T-helper 1 cell treated with Interleukin-12 subunit alpha and Interleukin-12 subunit beta and Interleukin-4 antibody, amounts not matched to agents 30 ng/mL and 1 ng/mL, for 36 hours (primary cell): Measurements from ENCODE around the gene PRPSAP2. TPM values are rescaled to one million over a fixed set of nuclear protein-coding genes. Genes with fewer than 3 reads are reported as not detected.

Source experiments
- intact Hi-C: fragments of 100-400 bp; cut with micrococcal nuclease; formaldehyde crosslinking; loops from one replicate; pipeline ENCODE4 v1.15.1; 2024
- total RNA-seq: library from RNA; stranded (reverse); gene quantifications from 2 replicates; pipeline ENCODE4 v1.2.3, GENCODE V29; 2022

The PRPSAP2 gene
- total RNA-seq, 1 donor from 2014 or later, result 49.2 TPM

GRCh38 chr17:18877104-18877645 lies 19.2 kb downstream of the PRPSAP2 start:
- intact Hi-C loops, result no loop called here

DNA sequence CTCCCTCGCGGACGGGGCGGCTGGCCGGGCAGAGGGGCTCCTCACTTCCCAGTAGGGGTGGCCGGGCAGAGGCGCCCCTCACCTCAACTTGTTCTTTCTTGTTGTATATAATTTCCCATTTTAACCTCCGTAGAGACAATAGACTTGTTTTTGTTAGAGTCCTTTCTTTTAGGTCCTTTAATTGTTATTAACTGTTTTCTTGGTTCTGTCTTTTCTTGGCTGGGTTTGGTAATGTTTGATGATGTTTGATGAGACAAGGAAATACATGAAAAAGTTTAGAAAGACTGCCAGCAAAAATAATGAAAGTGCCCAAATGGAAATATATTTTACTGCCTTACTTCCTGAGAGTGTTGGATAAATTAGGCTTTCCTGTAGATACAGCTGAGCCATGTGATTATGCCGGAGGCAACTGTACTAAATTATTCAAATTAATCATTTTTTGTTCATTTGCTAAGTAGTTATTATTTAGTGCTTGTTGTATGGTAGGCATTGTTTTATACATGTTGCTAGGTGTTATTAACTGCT lies 30.9 kb downstream of the PRPSAP2 start:
- intact Hi-C loops, result no loop called here

DNA sequence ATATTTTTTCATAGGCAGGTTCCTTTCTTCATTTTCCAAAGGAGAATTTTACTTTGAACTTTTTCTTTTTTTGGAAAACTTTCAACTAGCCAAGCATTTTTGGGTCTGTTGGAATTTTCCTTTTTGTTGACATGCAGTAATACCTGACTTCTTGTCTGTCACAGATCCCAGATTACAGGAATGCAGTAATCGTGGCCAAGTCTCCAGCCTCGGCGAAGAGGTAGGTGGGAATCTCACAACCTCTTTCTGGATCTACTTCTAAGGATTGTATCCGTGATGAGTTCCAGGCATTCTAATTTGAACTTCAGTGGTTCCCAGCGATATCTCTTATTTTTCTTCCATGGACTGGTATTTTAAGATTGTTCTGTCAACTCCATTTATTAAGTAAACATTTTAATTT lies 31.7 kb downstream of the PRPSAP2 start:
- intact Hi-C loops, result no loop called here

- intact Hi-C loops, result no loop called here
Measured at GRCh38 chr17:18891541-18891940, 33.6 kb downstream of the PRPSAP2 start.

GRCh38 chr17:18896146-18896545 lies 38.2 kb downstream of the PRPSAP2 start:
- intact Hi-C loops, result no loop called here

DNA sequence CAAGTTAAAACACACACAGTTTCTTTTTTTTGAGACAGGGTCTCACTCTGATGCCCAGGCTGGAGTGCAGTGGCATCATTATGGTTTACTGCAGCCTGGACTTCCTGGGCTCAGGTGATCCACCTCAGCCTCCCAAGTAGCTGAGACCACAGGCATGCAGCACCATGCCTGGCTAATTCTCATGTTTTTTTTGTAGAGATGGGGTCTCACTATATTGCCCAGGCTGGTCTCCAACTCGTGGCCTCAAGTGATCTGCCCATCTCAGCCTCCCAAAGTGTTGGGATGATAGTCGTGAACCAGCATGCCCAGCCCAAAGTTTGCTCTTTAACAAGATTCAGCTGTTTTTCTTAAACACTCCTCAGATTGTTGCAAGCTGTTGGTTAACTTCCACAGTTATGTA lies 39.0 kb downstream of the PRPSAP2 start:
- intact Hi-C loops, result no loop called here

GRCh38 chr17:18904482-18904881 lies 46.6 kb downstream of the PRPSAP2 start:
- intact Hi-C loops, result no loop called here

GRCh38 chr17:18905226-18905625 lies 47.3 kb downstream of the PRPSAP2 start:
- intact Hi-C loops, result no loop called here

- intact Hi-C loops, result no loop called here
Measured at GRCh38 chr17:18910326-18910725, 52.4 kb downstream of the PRPSAP2 start.

GRCh38 chr17:18910881-18911280 lies 53.0 kb downstream of the PRPSAP2 start:
- intact Hi-C loops, result no loop called here

DNA sequence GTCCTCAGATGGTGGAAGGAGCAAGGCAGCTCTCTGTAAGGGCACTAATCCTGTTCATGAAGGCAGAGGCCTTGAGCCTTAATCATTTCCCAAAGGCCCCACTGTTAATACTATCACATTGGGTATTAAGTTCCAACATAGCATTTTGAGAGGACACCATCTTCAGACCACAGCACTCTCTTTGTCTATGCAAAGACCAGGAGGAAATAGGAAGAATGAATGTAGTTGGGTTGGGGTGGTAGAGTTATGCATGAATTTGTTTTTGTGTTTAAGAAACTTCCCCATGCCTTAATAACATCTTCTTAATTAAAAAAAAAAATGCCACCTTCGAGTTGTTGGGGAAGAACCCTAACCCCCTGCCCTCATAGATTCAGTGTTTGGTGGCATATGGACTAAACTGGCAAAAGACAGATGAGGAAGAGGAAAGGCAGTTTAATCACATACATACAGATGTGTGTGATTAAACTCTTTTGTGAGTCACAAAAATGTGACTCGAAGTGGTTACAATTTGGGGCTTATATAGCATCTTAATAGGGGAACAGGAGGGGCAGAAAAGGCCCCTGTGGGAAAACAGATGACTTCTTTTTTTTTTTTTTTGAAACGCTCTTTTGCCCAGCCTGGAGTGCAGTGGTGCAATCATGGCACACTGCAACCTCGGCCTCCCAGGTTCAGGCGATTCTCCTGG lies 59.0 kb downstream of the PRPSAP2 start:
- intact Hi-C loops, result no loop called here

GRCh38 chr17:18917506-18918032 lies 59.6 kb downstream of the PRPSAP2 start:
- intact Hi-C loops, result no loop called here

DNA sequence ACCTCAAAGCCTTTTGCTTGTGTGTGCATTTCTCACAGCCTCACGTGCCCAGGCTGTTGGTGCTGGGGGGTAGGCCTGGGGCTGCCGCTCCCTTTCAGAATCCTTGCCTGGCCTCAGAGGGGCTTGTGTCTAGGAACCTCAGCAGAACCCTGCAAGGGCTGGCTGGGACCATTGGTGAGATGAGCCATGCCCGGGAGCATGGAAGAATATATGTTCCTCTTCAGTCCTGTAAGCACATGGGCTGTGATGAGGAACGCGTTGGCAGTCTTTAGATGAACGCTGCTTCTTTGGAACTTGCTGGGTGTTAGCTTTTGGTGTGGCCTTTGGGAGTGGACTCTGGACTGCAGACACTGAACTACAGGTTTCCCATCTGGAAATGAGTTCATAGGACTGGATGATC lies 62.0 kb downstream of the PRPSAP2 start:
- intact Hi-C loops, result loop anchor here (1.0 to 5.0 kb wide), 2 partner anchors 60 to 82 kb away; partner anchors contain the start of gene FAM83G

- intact Hi-C loops, result loop anchor here (1.0 to 5.0 kb wide), 2 partner anchors 20 to 81 kb away; partner anchors contain the start of gene FAM83G
Measured at GRCh38 chr17:18920911-18921441, 63.0 kb downstream of the PRPSAP2 start.

- intact Hi-C loops, result loop anchor here (1.0 to 5.0 kb wide), 2 partner anchors 20 to 81 kb away; partner anchors contain the start of gene FAM83G
Measured at GRCh38 chr17:18921485-18921884, 63.6 kb downstream of the PRPSAP2 start.

- intact Hi-C loops, result loop anchor here (1.0 to 5.0 kb wide), 3 partner anchors 21 to 80 kb away; partner anchors contain the start of gene FAM83G
Measured at GRCh38 chr17:18921912-18922451, 64.1 kb downstream of the PRPSAP2 start.

DNA sequence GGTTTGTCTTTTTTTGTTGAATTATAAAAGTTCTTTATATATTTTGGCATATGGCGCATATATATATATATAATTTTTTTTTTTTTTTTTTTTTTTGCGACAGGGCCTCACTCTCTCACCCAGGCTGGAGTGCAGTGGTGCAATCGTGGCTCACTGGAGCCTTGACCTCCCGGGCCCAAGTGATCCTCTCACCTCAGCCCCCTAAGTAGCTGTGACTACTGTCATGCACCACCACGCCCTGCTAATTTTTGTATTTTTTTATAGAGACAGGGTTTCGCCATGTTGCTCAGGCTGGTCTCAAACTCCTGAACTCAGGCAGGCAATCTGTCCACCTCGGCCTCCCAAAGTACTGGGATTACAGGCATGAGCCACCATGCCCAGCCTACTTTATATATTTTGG lies 64.7 kb downstream of the PRPSAP2 start:
- intact Hi-C loops, result loop anchor here (1.0 to 5.0 kb wide), 2 partner anchors 33 to 80 kb away; partner anchors contain the start of gene FAM83G

GRCh38 chr17:18925187-18925586 lies 67.3 kb downstream of the PRPSAP2 start:
- intact Hi-C loops, result no loop called here

DNA sequence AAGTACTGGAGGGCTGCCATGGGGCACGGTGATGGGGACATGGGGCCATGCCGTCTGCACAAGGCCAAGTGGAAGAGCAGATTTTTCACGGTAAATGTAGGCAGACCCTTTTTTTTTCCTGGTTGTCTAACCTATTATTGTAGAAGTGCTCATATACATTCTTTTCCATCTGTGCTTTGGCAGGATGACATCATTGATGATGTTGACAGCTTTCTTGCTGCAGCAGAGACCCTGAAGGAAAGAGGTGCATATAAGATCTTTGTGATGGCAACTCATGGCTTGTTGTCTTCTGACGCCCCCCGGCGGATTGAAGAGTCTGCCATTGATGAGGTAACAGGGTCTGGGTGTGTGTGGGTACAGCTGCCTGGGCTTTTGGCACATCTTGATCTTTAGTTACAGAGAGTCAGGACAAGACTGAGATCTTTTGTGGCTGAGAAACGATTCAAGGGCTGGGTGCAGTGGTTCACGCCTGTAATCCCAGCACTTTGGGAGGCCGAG lies 70.7 kb downstream of the PRPSAP2 start:
- intact Hi-C loops, result no loop called here

GRCh38 chr17:18932360-18933055 lies 74.6 kb downstream of the PRPSAP2 start:
- intact Hi-C loops, result no loop called here
